RWPE1 (cell line): ENCODE results near the gene SMIM5.

Source experiments
- CTCF ChIA-PET: fragments of 350-600 bp; sonication (Branson Sonifier 250); formaldehyde crosslinking; extraction: SDS; loops from one replicate; lab custom pipeline; 2021; lab: Yijun Ruan, JAX
- POLR2A ChIA-PET: fragments of 400-600 bp; formaldehyde crosslinking; extraction: SDS; loops from one replicate; lab custom pipeline; 2020; ENCODE audit warnings: antibody characterized with exemption; ENCODE audit not compliant: low non-redundant PET; lab: Yijun Ruan, JAX
- DNase-seq: peaks from one replicate; pipeline ENCODE4 v3.0.0; 2012; ENCODE audit warnings: low spot score
- H3K27ac ChIP-seq: fragments of 450-650 bp; 2 replicates; pipeline ENCODE4 v1.5.1; 2017
- TF ChIP-seq, protein P1 (sequence below): fragments of 450-650 bp; conservative IDR thresholded peaks from 2 replicates; pipeline ENCODE4 v1.5.1; 2017; ENCODE audit warnings: low read depth, mild to moderate bottlenecking

SMIM5 gene, protein sequence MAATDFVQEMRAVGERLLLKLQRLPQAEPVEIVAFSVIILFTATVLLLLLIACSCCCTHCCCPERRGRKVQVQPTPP

DNA sequence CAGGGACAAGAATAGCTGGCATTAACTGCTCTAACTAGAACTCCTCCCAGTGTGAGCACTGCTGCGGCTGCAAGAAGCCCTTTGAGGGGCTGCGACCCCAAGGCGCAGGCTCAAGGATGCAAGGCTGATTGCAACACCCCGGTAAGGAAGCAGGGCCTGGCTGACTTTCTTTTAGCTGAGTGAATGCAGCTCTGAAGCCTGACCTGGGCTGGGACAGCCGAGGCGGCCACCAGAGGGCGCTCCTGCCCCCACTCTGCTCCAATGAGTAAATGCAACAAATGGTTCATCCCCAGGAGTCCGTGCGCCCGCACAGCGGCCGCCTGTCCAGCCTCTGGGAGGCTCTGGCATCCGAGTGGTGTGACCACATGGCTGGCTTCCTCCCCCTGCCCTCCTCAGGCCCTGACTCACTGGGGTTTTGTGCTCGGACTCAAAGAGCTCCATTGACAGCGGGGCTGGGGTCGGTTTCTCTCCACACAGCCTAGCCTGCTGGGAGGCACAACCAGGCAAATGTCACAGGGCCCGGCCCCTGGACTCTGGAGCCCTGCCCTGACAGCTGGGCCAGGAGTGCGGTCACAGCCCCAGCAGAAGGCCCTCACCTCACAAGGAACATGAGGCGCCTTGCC is at the start of gene SMIM5:
Gene SMIM5 (plus strand): TSS at position 572 of the 623 bp plus-strand sequence. CDS start 6,768 bp downstream, outside the sequence.
- H3K27ac ChIP-seq, result peak within 1 kb of the TSS; percentile 70
- TF ChIP-seq, protein P1, sequence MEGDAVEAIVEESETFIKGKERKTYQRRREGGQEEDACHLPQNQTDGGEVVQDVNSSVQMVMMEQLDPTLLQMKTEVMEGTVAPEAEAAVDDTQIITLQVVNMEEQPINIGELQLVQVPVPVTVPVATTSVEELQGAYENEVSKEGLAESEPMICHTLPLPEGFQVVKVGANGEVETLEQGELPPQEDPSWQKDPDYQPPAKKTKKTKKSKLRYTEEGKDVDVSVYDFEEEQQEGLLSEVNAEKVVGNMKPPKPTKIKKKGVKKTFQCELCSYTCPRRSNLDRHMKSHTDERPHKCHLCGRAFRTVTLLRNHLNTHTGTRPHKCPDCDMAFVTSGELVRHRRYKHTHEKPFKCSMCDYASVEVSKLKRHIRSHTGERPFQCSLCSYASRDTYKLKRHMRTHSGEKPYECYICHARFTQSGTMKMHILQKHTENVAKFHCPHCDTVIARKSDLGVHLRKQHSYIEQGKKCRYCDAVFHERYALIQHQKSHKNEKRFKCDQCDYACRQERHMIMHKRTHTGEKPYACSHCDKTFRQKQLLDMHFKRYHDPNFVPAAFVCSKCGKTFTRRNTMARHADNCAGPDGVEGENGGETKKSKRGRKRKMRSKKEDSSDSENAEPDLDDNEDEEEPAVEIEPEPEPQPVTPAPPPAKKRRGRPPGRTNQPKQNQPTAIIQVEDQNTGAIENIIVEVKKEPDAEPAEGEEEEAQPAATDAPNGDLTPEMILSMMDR, result peak; percentile 98
- DNase-seq, result peak; percentile 85

DNA sequence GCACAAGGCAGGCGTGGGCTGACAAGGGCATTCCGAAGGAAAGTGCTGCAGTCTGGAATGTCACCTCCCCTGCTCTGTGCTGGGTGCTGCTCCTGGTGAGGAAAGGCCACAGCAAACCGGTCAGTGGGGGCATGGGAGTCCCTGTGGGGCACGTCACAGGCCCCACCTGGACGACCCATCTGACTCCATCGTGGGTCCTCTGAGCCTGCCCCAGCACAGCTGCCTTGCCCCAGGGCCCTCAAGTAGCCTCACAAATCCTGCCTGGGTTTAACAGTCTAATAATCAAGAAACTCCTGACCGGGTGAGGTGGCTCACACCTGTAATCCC is 48.4 kb upstream of the SMIM5 start:
- ChIA-PET CTCF (interaction anchor here (2.7 kb wide), 1 partner anchor 16 kb away, joined by 15 read pairs; no protein-coding TSS in a partner anchor), POLR2A (no interaction called here)
- DNase-seq, result no peak

More for the DNA sequence above, at the start of gene SMIM5:
- ChIA-PET CTCF (interaction anchor here (0.5 to 3.3 kb wide), 45 partner anchors 9 to 1924 kb away, joined by 3 to 54 read pairs (median 4); partner anchors contain the start of genes CASKIN2, ITGB4, MIF4GD and RECQL5), POLR2A (interaction anchor here (1.1 kb wide), 1 partner anchor 20 kb away, joined by 3 read pairs; no protein-coding TSS in a partner anchor)

DNA sequence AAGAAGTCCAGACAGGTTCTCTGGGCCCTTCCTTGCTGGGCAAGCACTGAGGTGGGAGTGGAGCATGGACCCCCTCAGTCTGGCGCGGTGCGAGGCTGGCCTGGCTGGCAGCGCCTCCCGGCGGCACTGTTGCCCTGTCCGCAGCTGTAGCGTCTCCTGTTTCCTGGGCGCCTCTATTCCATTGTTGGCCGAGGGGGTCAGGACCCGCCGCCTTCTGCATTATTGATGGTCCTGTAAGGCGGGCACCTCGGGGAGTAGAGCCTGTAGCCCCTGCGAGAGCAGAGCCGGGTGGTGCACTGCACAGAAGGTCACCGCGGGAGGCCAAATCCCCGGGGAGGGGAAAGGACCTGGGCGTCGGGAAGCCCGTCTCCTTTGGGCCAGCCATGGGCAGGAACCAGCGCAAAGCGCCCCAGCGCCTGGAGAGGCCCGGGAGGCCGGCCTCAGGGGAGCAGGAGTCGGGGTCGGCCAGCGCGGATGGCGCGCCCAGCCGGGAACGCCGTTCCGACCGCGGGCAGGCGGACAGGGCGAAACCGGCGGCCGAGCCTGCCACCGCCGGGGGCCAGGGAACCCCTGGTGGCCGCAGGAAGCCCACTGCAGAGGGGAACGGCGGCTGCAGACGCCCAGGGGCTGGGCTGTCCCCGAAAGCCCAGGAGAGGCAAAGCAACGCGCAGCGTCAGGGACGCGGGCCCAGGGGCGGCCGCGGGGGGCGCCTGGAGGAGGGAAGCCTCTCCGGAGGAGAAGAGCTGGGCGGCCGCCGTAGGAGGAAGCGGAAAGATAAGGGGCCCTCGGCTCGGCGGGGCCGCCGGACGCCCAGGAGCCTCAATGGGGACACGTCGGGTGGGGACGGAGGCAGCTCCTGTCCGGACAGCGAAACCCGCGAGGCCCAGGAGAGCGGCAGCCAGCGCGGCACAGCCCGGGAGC is 45.3 kb upstream of the SMIM5 start, which contains the start of gene MYO15B:
Gene MYO15B (plus strand): TSS at position 126 of the 921 bp plus-strand sequence. CDS start 258 bp downstream, at position 384.
- peak within 1 kb of the TSS; percentile 77 for H3K27ac ChIP-seq
- no peak for DNase-seq
- ChIA-PET CTCF (interaction anchor here (0.5 to 3.7 kb wide), 5 partner anchors 10 to 189 kb away, joined by 3 to 29 read pairs (median 3); no protein-coding TSS in a partner anchor), POLR2A (no interaction called here)
- TF ChIP-seq, protein P1, result 0 out of 2 replicates have a peak, but pooled peaks have one; percentile 10

More for the DNA sequence above, 48.4 kb upstream of the SMIM5 start:
- H3K27ac ChIP-seq, result no peak overlapping the region
- TF ChIP-seq, protein P1, result no peak

DNA sequence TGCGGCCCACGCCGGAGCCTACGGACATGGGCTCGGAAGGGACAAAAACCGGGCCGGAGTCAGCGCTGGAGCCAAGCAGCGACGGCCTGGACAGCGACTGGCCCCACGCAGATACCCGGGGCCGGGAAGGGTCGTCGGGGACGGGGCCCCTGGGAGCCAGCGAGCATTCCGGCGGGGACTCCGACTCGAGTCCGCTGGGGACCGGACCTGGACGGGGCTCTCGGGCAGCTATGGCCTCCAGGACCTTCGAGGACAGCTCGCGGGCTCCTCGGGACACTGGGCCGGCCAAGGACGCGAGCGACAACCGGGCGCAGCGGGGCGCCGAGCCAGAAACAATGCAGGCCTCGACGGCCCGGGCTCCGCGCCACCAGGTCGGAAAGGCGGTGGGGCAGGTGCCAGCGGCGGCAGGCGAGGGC is 44.6 kb upstream of the SMIM5 start:
- ChIA-PET CTCF (interaction anchor here (0.5 to 3.7 kb wide), 5 partner anchors 11 to 188 kb away, joined by 3 to 29 read pairs (median 3); no protein-coding TSS in a partner anchor), POLR2A (no interaction called here)
- H3K27ac ChIP-seq, result peak overlapping the region; percentile 77
- TF ChIP-seq, protein P1, result no peak
- no peak for DNase-seq

DNA sequence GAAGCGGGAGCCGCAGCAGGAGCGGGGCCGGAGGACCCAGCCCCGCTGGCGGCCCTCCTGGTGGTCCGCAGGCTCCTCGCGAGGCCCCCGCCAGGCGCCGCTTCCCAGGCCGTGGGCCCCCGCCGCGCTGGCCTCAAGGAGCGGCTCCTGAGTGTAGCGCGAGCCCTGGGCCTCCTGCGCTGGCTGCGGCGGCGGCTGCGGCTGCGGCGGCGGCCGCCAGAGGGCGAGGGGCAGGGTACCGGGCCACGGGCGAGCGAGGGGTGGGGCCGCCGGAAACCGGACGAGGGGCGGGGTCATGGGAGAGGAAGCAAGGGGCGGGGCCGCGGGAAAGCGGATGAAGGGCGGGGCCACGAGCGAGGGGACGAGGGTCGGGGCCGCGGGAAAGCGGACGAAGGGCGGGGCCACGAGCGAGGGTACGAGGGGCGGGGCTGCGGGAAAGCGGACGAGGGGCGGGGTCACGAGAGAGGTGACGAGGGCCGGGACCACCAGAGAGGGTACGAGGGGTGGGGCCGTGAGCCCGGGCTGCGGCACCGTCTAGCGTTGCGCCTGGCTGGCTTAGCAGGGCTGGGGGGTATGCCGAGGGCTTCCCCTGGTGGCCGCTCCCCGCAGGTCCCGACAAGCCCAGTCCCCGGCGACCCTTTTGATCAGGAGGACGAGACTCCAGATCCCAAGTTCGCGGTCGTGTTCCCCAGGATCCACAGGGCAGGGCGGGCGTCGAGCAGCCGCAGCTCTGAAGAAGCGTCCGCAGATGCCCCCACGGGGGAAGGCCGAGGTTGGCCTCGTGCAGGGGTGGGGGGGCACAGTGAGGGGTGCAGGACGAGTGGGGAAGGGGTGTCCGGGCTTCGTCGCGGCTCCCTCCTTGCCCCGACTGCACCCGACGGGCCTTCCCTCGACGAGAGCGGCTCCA is 44.0 kb upstream of the SMIM5 start:
- DNase-seq, result peak; percentile 96
- TF ChIP-seq, protein P1, result peak; percentile 88
- H3K27ac ChIP-seq, result peak overlapping the region; percentile 77
- ChIA-PET CTCF (interaction anchor here (0.7 to 3.7 kb wide), 4 partner anchors 12 to 208 kb away, joined by 3 to 29 read pairs (median 7); partner anchors contain the start of gene SMIM5), POLR2A (no interaction called here)
